ENCODE data around the gene GPR17.

The GPR17 gene

DNA sequence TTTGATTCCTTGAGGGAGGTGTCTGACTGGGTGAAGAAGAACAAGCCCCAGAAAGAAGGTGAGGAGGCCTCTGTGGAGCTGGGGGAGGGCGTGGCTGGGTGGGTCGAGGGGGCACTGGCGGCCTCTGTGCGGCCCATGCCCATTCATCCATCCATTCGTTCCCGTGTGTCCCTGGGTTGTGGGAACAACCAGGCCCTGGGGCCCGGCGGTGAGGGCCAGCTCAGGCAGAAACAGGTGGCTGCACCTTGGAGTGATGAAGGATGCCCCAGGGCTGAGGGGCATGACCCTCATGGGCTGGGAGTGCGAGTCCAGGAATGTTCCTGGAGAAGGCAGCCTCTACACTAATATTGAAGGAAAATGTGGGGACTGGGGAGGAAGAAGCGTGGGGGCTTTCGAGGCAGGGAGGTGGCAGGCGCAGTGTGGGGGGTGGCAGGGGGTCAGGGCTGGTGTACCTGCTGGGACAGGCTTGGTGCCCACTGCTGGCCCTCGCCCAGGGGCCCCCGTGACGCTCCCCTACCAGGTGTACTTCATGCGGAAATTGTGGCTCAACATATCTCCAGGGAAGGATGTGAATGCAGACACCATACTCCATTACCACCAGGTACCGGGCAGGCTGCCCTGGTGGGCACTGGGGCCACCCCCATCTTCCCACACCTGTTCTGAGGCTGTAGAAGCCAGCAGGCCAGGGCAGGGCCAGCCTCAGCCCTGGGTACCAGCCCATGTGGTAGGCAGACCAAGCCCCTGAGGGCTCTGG, 11.2 kb upstream of the GPR17 start:
- in situ Hi-C loops (cut with HindIII; ENCODE audit: low sequenced_read_pairs): no loop called here

DNA sequence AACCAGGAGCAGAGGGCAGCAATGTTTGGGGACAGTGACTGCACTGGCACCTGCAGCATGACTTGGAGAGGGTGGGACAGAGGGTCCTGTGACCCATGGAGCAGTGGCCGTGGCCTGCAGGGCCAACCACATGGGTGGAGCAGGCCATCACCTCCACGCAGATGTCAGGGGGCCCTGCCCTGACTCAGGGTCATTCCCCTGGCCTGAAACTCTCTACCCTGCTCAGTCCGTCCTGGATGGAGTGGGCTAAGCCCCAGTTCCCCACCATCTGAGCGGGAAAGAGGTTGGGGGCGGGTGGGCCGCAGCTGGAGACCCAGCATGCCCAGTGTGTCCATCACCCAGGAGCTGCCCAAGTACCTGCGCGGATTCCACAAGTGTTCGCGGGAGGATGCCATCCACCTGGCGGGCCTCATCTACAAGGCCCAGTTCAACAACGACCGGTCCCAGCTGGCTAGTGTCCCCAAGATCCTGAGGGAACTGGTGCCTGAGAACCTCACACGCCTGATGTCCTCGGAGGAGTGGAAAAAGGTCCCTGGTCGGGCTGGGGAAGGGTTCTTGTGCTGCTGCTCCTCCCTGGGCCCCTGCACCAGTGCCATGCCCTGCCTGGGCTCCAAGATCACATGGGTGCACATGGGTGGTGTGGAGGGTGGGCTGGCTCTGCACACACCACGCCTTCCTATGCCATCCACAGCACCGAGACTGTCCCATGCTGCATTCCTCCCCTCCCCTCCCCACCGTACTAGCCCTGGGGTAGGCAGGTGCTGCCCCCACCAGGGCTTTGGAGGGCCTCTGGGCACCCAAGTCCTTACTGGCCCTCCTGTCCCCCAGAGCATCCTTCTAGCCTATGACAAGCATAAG, 10.3 kb upstream of the GPR17 start:
- no peak for DNase-seq (ENCODE audit: low read depth, low spot score)
- TF ChIP-seq CTCF (IDR thresholded peaks at IDR 0.05; ENCODE audit: low read depth, low read length): no peak
- no peak overlapping the region for H3K4me3 ChIP-seq (ENCODE audit: low read depth, low read length)
- in situ Hi-C loops (cut with HindIII; ENCODE audit: low sequenced_read_pairs): no loop called here

More for the DNA sequence above, 11.2 kb upstream of the GPR17 start:
- DNase-seq (ENCODE audit: low read depth, low spot score): no peak
- no peak overlapping the region for H3K4me3 ChIP-seq (ENCODE audit: low read depth, low read length)
- TF ChIP-seq CTCF (IDR thresholded peaks at IDR 0.05; ENCODE audit: low read depth, low read length): no peak

DNA sequence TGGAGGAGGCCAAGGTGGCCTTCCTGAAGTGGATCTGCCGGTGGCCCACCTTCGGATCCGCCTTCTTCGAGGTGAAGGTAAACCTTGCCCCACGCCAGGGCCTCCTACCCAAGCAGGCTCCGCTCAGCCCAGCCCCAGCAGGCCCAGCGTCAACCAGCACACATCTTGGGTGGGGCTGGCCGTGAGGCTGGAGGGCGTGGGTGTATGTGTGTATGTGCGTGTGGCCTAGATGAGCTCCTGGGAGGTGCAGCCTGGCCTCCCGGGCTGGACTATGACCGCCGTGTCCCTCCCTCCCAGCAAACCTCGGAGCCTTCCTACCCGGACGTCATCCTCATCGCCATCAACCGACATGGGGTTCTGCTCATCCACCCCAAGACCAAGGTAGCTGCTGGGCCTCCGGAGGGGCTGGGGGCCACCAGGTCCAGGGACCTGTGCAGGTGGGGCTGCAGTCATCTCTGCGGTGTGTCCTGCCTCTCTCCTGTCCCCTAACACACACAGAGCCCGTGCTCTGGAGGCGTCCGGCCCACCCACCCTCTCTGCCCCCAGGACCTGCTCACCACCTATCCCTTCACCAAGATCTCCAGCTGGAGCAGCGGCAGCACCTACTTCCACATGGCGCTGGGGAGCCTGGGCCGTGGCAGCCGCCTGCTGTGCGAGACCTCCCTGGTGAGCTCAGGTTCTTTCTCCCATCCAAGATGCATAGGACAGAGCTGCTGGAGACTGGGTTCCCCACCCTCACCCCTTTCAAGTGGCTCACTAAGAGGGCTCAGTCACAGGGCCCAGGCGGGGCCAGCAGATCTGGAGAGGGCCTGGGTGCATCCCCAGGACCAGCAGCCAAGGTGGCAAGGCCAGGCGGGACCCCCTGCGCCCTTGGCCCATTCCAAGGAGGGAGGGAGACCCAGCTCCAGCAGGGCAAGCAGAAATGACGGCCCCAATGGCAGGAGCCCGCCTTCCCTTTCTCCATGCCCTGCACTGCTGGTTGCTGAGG, 9.4 kb upstream of the GPR17 start:
- in situ Hi-C loops (cut with HindIII; ENCODE audit: low sequenced_read_pairs): no loop called here
- no peak for DNase-seq (ENCODE audit: low read depth, low spot score)
- TF ChIP-seq CTCF (IDR thresholded peaks at IDR 0.05; ENCODE audit: low read depth, low read length): no peak
- no peak overlapping the region for H3K4me3 ChIP-seq (ENCODE audit: low read depth, low read length)

DNA sequence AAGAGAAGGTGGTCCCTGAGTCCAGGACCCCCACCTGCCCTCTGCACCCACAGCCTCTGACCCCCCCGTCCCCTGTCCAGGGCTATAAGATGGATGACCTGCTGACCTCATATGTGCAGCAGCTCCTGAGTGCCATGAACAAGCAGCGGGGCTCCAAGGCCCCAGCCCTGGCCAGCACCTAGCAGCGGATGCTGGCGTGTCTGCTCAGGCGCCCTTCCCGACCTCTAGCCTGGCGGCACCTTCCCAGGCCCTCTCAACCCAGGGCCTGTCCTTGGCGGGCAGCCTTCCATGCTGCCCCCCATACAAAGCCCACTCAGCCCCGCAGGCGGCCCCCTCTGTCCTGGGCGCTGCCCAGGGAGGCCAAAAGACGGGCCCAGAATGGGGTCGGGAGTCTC, 8.7 kb upstream of the GPR17 start:
- H3K4me3 ChIP-seq (ENCODE audit: low read depth, low read length): no peak overlapping the region

DNA sequence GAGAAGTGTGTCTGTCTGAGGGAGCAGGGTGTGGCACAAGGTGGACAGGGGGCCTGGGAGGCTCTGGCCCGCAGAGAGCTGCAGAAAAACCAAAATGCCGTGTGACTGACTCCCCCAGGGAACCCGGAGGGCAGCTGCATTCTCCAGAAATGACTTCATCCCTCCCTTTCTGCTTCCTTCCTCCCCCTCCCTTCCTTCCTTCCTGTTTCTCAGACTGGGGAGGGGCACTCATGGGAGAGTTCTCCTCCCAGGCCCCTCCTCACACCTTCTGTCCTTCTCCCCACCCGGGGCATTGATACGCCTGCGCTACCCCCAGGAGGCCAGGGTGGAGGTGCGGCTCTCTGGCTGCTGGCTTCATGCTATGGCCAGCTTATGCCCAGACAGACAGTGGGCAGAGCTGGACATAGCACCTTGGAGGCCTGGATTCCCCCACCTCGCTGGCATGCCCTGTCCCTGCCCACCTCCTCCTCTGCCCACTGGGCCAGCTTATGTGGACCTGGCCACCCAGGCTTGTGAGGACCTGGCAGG, 8.2 kb upstream of the GPR17 start:
- DNase-seq (ENCODE audit: low read depth, low spot score): peak; percentile 66
- TF ChIP-seq CTCF (IDR thresholded peaks at IDR 0.05; ENCODE audit: low read depth, low read length): no peak
- H3K4me3 ChIP-seq (ENCODE audit: low read depth, low read length): no peak overlapping the region
- in situ Hi-C loops (cut with HindIII; ENCODE audit: low sequenced_read_pairs): no loop called here

More for the DNA sequence above, 8.7 kb upstream of the GPR17 start:
- TF ChIP-seq CTCF (IDR thresholded peaks at IDR 0.05; ENCODE audit: low read depth, low read length): no peak
- DNase-seq (ENCODE audit: low read depth, low spot score): no peak
- in situ Hi-C loops (cut with HindIII; ENCODE audit: low sequenced_read_pairs): no loop called here

All from astrocyte of the spinal cord (primary cell).